Cortex of kidney (tissue), 1 donor: ENCODE measurements around the gene MATN4.

ENCODE experiments used
- DNase-seq: peaks from one replicate; lab custom pipeline; 2025; lab: John Stamatoyannopoulos, UW

MATN4 gene

GRCh38 chr20:45313943-45314342 is 5.8 kb upstream of the MATN4 start:
- no peak for DNase-seq

DNA sequence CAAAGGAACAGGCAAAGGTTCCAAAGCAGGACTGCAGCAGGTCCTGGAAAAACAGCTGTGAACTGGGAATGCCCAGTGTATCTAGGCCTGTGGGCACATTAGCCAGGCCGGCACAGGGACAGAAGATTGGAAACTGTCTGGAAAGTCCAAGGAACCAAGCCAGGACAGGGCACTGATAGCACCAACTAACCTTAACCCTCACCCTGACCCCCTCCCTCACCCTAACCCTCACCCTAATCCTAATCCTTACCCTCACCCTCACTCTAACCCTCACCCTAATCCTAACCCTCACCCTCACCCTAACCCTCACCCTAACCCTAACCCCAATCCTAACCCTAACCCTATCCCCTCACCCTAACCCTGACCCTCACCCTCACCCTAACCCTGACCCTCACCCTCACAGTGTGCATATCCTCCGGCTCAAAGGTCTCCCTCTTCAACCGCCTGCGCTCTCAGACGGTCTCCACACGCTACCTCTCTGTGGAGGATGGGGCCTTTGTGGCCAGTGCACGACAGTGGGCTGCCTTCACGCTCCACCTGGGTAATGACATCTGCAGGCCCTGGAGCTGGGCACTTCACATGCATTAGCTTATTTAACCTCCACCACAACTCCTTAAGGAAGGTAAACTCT is 5.1 kb upstream of the MATN4 start:
- DNase-seq = no peak

DNA sequence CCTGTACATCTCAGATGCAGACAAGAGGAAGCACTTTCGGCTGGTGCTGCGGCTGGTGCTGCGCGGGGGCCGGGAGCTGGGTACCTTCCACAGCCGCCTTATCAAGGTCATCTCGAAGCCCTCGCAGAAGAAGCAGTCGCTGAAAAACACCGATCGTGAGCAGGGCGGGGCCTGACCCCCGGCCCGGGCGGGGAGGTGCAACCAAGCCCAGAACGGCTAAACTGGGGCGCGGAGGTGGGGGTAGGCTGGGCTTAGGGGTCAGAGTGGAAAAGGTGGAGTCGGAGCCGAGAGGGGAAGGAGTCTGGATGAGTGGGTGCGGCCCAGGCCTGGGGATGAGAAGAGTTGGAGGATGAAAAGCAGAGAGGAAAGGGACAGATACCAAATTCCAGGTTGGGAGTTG is 4.1 kb upstream of the MATN4 start:
- no peak for DNase-seq

DNA sequence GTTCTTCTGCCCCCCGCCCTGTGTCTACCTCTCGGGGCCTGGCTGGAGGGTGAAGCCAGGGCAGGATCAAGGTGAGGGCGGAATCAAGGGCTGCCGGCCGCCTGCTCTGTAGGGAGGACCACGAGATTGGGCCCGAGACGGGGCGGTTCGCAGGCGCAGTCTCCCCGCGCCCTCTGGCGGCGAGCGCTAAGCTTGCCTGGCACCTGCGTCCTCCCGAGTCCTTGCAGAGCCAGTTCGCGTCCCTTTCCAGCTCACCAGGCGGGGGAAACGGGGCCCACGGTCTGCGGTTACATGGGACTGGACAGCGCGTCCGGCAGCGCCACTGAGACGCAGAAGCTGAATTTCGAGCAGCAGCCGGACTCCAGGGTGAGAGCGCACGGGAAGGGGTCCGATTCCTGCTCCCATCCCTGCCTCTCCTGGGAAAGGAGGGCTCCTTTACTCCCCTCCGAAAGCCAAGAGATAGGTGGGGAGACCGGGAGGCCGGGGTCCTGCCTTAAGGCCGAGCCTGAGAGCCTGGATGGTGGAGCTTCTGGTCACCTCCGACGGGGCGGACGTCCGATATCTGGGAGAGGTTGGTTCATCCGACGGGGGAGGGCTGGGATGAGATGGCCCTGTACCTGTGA is 3.6 kb upstream of the MATN4 start:
- no peak for DNase-seq

DNA sequence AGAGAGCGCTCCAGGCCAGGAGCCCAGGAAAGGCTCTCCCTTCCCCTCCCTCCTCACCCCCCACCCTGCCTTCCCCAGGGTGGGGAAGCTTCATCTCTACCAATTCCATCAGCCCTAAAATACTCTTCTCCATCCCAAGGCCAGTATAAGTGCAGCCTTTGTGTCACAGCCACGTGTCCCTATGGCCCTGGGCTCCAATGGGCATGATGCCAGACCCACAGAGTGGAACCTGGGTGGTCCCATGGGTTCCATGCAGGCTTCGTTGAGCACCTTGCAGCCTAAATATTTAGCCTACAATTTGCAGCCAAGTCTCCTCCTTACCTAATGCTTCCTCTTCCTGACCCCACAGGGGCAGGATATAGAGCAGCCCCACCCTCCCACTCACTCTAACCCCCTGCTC is 976 bp upstream of the MATN4 start:
- DNase-seq = no peak

- DNase-seq = no peak
Observed at GRCh38 chr20:45307076-45307640, 941 bp downstream of the MATN4 start.

GRCh38 chr20:45306431-45306982 is 1.6 kb downstream of the MATN4 start, which contains the start of gene RBPJL:
RBPJL (plus strand) TSS chr20:45306840; CDS start chr20:45306923, 83 bp downstream.
- no peak for DNase-seq

DNA sequence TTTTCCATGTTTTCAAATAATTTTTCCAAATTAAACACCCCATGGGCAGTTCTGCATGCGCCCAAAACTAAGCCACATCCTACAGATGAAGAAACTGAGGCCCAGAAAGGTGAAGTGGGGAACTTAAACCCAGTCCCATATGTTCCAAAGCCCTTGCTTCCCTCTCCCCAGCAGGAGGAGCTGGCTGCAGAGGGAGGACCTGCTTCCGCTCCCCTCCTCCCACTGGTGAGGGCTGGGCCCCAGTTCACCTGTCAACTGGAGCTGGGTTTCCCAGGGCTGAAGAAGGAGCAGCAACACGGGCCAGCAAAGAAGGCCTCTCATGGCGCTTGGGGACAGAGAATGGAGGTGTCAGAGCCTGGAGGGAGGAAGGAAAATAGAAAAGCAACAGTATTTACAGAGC is 2.8 kb downstream of the MATN4 start:
- DNase-seq = no peak

GRCh38 chr20:45304464-45304999 is 3.6 kb downstream of the MATN4 start:
- no peak for DNase-seq

GRCh38 chr20:45303586-45304463 is 4.3 kb downstream of the MATN4 start:
- DNase-seq = no peak

DNA sequence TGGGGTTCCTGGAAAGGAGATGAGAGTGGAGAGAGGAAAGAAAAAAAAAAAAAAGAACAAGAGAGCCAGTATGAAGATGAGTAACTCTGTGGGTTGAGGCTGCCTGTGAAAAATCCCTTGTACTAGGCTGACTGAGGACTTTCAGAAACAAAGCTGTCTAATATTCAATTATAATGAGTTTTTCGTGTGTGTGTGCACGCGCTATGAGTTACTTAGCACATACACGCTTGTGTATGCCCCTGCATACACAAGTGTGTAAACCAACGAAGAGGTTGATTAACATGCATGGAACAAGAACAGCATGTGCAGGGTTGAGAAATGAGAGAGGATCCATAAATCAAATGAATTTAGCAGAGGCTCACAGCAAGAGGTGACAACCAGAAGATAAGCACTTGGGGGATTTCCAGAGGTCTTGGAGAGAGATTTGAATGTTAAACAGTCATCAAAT is 6.3 kb downstream of the MATN4 start:
- no peak for DNase-seq

GRCh38 chr20:45300961-45301360 is 7.1 kb downstream of the MATN4 start:
- no peak for DNase-seq

DNA sequence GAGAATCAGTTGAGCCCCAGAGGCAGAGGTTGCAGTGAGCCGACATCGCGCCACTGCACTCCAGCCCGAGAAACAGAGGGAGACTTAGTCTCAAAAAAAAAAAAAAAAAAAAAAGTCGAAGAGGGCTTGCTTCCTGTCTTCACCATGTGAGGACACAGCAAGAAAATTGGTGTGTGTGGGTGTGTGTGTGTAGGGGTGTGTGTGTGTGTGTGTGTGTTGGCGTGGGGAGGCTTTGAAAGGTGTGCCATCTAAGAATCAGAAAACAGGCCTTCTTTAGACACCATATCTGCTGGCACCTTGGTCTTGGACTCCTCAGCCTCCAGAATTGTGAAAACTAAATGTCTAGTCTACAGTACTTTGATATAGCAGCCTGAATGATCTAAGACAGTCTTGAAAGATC is 8.3 kb downstream of the MATN4 start:
- no peak for DNase-seq

DNA sequence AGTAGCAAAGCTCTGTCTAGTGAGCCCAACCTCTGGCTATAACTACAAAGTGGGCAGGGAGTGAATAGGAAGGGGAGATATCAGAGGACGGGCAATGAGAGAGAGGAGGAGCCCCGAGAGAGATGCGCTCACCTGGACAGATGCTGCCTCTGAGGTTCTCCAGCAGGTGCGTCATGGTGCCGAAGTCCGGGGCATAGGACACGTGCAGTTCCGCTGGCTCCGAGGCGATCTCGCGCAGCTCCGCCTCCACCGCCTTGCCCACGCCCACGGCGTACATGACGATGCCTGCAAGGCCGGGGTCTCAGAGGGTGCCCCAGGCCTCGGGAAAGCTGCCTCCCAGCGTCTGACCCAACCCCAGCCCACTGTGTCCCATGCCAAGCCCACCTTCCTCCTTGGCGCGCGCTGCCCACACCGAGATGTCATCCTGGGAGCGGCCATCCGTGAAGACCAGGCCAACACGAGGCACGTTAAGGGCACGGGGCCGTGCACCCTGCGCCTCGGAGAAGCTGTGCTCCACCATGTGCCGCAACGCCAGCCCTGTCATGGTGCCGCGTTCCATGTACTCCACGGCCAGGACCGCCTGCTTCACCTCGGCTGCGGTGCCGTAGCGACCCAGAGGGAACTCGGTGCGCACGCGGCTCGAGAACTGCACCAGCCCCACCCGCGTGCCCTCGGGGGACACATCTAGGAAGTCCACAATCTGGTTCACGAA is 10.2 kb downstream of the MATN4 start:
- no peak for DNase-seq

- no peak for DNase-seq
Observed at GRCh38 chr20:45294659-45295058, 13.4 kb downstream of the MATN4 start.

- DNase-seq = no peak
Observed at GRCh38 chr20:45294003-45294368, 14.1 kb downstream of the MATN4 start.

- no peak for DNase-seq
Observed at GRCh38 chr20:45293041-45294002, 14.8 kb downstream of the MATN4 start.

DNA sequence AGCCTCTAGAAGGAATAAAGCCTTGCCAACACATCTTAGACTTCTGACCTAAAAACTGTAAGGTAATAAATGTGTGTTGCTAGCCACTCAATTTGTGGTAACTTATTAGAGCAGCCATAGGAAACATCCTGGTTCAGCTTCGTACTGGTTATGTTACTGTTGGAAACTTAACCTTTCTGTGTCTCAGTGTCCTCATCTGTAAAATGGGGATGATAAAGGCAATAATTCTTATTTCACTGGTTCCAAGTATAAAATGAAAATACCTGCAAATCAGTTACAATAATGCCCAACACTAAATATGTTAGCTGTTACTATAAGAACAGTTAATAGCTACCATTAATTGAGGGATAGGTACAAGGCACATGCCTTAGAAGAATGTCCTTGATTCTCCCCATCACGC is 15.8 kb downstream of the MATN4 start:
- no peak for DNase-seq

GRCh38 chr20:45291526-45291925 is 16.6 kb downstream of the MATN4 start:
- no peak for DNase-seq

GRCh38 chr20:45290677-45291355 is 17.3 kb downstream of the MATN4 start:
- DNase-seq = no peak
